Activated naive CD4-positive, alpha-beta T cell (primary cell): Measurements from ENCODE around the gene ZNF334.

Experiments used
- DNase-seq, 4 experiments: peaks; one replicate each; lab custom pipeline; 2025; lab: John Stamatoyannopoulos, UW

The ZNF334 gene

DNA sequence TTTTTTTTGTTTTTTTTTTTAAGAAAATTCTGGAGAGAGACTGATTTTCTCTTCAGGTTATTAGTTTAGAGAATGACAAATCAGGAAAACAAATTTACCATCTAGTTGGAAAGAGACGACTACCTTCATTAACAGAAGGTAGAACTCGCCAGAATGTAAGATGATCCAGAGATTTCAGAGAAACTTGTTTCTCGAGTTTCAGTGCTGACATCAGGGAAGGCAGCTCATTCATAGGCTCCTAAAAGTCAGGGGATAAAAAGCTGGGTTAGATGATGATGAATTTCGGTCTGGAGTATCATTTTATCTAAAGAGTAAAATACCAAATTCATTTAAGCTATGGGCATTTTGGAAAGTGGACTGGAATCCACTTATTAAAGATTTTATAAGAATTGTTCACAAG, 27.9 kb downstream of the ZNF334 start:
- DNase-seq = no peak

- no peak for DNase-seq
Observed at GRCh38 chr20:46484954-46485353, 28.4 kb downstream of the ZNF334 start.

DNA sequence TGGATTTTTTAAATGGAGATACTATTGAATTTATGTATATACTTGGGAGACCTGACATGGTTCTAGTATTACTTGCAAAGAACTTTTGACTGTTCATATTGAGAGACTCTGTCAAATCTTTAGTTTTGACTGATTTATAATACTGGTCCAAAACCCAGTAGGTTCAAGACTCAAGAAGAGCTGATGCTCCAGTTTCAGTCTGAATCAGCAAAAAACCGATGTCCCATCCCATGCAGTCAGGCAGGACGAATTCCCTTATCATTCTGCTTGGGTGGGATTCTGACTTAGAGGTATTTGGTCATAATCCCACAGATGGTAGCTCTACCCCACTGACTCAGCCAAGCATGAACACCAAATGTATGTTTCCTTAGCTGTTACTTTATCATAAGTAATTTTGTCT, 29.5 kb downstream of the ZNF334 start:
- DNase-seq = no peak

DNA sequence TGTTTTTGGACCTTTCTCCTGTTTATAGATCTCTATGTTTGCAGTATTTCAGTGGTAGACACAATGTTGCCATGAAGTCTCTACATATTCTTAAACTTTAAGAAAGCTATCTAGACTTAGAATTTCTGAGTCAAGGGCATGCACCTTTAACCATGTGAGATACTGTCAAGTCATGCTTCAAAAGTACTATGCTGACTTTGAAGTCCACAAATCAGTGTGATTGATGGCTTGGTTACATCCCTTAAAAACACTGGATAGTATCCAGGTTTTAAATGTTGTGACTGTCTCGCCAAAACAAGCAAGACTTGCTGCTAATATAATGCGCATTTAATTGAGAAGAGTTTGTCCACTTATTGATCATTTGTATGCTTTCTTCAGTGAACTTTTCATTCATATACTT, 30.5 kb downstream of the ZNF334 start:
- DNase-seq = no peak

GRCh38 chr20:46477640-46478039, 35.7 kb downstream of the ZNF334 start:
- DNase-seq = no peak

GRCh38 chr20:46477225-46477624, 36.1 kb downstream of the ZNF334 start:
- DNase-seq = no peak

DNA sequence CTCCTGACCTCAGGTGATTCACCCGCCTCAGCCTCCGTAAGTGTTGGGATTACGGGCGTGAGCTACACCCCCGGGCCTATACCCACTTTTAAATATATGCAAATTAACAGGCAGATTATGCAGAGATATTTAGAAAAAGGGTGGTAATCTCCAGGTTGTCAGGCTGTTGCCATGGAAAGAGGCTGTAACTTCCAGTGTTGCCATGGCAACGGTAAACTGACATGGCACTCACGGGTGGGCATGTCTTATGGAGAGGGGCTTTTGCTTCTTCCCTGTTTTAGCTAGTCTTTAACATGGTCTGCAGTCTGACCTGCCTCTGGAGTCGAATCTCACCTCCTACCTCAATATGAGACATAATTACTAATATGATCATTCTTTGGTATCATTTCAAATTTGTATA, 44.9 kb downstream of the ZNF334 start:
- DNase-seq = no peak

DNA sequence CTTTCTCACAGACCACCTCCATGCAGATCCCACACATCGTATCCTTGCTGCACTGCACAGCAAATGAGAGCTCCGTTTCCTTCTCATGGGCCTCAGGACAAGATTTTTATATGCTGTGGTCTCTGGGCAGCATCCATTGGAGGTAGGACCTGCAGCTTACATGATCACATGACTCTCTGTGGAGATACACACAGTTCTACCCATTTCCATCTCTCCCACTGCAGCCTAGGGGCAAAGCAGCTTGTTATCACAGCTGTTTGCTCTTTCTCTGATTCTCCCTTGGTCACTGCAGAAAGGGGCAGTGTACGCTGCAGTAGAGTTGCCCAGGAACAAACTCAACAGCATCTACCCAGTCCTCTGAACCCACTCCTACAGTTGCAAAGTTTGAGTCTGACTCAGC, 48.9 kb downstream of the ZNF334 start:
- DNase-seq = no peak

- DNase-seq = no peak
Observed at GRCh38 chr20:46463852-46464251, 49.5 kb downstream of the ZNF334 start.

GRCh38 chr20:46461808-46462207, 51.6 kb downstream of the ZNF334 start:
- no peak for DNase-seq

GRCh38 chr20:46458866-46459750, 54.3 kb downstream of the ZNF334 start:
- DNase-seq = no peak

- no peak for DNase-seq
Observed at GRCh38 chr20:46456255-46457028, 56.9 kb downstream of the ZNF334 start.

DNA sequence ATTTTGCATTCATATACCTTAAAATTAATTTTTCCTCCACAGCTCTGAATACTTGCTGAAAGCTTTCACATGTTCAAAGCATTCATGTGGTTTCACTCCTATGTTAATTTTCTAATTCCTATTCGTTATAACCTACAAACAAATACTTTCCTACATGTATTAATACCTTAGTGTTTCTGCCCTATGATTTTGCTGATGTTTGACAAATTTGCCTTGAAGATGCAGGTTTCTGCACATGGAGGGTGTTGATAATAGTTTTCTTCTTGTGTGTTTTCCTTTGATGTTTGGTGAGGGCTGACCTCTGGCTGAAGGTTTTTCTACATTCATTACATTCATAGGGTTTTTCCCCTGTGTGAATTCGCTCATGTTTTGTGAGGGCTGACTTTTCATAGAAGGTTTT, 57.6 kb downstream of the ZNF334 start:
- no peak for DNase-seq
